Stimulated activated CD4-positive, alpha-beta T cell treated with anti-CD3 and anti-CD28 coated beads, Interleukin-15, amount 100 ng/mL, for 1 hour (primary cell): ENCODE data around the gene PNPLA3.
"Not testable (repeated sequence)": the region's sequence is repeated elsewhere in the genome, so short reads cannot be mapped to it uniquely, and the experiment has no call there.

Experiments used
- DNase-seq, 2 donors: peaks; one replicate each; pipeline ENCODE4 v3.0.0-alpha.2; 2020; ENCODE audit warnings: low read depth in 1 of 2, low spot score in 1 of 2

PNPLA3 gene

GRCh38 chr22:43889201-43889859 lies 34.3 kb upstream of the PNPLA3 start:
- DNase-seq: no peak

DNA sequence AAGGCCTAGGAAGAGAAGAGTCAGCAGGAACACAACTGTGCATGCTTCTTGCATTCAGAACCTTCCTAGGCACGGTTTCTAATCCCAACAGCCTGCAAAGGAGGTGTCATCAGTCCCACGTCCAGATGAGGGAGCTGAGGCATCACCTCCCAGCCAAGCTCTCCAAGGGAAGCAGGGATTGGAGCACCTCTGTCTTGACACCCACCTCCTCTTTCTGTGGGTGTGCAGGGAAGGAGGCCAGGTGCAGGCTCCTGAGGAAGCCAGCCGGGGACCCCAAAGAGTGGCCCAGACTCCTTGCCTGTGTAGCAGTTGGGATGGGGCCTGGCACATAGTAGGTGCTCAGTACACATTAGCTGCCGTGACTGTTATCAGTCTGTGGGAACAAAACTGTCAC lies 33.7 kb upstream of the PNPLA3 start:
- no peak for DNase-seq

DNA sequence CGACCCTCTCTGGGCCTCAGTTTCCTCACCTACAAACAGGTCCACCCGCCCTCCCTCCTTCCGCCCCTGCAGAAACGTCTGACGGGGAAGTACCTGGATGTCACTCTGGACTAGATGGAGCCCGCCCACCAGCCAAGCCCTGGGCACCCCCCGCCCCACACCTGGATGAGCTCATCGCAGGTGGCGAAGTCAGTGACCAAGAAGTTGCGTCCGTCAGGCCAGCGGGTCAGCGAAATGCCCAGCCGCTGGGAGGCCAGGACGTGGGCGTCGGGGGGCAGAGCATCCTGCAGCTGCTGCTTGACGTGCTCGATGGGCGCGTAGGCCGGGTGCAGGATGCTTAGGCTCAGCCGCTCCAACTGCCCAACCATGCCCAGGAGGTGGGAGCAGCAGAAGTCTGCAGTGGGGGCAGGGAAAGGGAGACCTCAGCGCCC lies 32.7 kb upstream of the PNPLA3 start:
- DNase-seq: no peak

- DNase-seq: peak in 1 of 2 donors; percentile 10
These were observed 32.0 kb upstream of the PNPLA3 start, which contains the start of gene PNPLA5 for GRCh38 chr22:43891360-43892182. TSS of gene PNPLA5 (minus strand) at chr22:43892013. CDS start at chr22:43891880, 133 bp downstream.

- DNase-seq: no peak
These were observed 31.3 kb upstream of the PNPLA3 start for GRCh38 chr22:43892183-43892894.

DNA sequence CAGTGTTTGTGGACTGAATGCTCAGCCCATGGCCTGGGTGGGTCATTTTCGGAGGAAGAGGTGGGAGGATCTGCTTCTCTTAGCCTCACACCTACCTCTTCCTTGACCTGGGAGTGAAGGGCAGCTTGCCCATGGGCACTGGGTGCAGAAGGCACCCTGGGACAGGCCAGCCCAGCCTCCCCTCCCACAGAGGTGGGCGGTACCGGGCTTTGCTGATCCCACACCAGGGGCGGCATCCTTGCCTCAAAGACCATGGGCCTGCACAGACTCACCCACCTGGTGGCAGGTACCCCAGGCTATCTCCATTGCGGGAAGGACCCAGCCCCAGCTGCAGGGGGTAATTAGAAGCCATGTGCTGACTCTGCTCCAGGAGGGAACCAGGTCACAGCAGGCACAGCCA lies 30.3 kb upstream of the PNPLA3 start:
- no peak for DNase-seq

DNA sequence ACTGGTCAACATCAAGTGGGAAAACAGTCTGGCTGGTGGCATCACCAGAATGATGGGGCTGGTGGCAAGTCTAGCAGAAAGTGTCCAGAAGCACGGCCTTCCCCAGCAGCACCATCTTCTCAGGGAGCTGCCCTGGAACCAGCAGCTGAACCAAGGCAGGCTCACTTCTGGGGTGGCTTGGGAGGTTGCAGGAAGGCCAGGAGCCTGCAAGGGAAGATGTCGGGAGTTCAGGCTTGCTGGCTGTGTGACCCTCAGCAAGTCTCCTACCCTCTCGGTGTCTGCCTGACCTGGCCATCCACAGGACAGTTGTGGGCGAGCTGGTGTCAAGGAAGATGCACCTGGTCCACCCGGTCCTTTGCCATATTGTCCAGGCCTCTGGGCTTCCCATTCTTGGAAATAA lies 29.5 kb upstream of the PNPLA3 start:
- no peak for DNase-seq

- no peak for DNase-seq
These were observed 27.5 kb upstream of the PNPLA3 start for GRCh38 chr22:43895986-43896645.

DNA sequence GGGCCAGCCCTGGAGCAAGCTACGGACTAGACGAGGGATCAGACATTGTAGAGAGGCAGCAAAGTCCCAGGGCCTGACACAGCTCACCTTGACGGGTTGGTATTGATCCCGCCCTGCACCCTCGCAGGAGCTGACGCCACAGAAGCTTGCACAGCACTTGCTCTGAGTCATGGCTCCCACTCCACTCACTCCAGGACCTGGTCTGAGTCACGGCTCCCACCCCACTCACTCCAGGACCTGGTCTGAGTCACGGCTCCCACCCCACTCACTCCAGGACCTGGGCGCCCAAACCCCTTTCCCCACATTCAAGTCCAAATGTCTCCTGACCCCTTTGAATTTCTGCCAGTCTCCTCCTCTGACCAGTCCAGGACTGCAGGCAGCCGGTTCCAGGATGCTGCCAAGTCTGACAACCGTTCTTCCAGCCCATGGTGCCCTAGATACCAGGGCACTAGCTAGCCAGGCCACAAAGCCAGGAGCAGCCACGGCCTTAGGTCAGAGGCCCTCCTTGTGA lies 25.8 kb upstream of the PNPLA3 start:
- DNase-seq: no peak

DNA sequence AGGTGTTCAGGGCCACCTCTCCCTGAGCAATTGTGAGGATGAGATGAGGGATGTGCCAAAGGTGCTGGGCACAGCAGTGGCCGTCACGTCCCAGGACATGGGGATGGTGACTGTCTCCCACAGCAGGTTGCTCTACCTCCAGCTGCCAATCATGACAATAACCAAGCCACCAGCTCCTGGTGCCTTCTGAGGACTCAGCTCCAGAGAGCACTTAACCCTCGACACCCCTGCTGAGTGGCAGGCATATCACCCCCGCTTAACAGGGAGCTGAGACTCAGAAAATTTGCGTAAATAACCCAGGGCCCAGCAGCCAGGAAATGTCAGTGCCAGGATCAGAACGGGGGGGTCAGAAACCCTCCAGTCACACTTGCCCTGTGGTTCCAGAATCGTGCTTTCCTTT lies 23.4 kb upstream of the PNPLA3 start:
- no peak for DNase-seq

- DNase-seq: no peak
These were observed 21.5 kb upstream of the PNPLA3 start for GRCh38 chr22:43901976-43902643.

DNA sequence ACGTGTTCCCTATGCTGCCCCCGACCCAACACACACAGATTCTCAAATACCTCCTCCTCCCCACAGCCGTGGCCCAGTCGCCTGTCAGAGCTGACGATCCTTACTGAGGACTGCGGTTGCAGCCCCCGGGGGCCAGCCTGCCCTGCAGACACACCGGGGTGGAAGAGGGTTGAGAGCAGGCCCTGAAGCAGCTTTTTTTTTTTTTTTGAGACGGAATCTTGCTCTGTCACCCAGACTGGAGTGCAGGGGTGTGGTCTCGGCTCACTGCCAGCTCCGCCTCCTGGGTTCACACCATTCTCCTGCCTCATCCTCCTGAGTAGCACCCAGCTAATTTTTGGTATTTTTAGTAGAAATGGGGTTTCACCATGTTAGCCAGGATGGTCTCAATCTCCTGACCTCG lies 20.6 kb upstream of the PNPLA3 start:
- not testable (repeated sequence) for DNase-seq

DNA sequence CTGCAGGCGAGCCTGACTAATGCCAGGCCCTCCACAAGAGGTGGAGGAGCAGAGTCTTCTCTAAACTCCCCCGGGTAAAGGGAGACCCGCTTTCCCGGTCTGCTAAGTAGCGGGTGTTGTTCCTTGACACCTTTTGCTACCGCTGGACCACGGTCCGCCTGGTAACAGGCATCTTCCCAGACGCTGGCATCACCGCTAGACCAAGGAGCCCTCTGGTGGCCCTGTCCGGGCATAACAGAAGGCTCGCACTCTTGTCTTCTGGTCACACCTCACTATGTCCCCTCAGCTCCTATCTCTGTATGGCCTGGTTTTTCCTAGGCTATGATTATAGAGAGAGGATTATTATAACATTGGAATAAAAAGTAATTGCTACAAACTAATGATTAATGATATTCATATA lies 19.2 kb upstream of the PNPLA3 start:
- DNase-seq: peak in 1 of 2 donors; percentile 15

DNA sequence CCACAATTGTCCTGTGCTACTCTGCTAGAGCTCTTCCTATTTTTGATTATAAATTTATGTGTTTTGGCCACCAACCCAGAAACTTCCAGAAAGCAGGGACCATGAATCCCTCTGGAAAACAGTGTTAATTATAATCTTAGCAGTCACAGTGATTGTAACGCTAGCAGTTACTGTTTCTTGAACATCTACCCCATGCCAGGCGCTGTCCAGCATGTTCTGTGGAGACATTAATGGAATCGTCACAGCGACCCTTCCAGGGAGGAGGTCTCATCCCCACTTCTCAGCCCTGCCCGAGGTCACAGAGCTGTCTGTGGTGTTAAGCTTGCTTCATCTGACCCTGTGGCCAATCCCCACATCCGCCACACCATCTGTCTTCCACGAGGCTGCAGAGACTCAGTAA lies 17.9 kb upstream of the PNPLA3 start:
- no peak for DNase-seq

- no peak for DNase-seq
These were observed 13.9 kb upstream of the PNPLA3 start for GRCh38 chr22:43909708-43910107.

DNA sequence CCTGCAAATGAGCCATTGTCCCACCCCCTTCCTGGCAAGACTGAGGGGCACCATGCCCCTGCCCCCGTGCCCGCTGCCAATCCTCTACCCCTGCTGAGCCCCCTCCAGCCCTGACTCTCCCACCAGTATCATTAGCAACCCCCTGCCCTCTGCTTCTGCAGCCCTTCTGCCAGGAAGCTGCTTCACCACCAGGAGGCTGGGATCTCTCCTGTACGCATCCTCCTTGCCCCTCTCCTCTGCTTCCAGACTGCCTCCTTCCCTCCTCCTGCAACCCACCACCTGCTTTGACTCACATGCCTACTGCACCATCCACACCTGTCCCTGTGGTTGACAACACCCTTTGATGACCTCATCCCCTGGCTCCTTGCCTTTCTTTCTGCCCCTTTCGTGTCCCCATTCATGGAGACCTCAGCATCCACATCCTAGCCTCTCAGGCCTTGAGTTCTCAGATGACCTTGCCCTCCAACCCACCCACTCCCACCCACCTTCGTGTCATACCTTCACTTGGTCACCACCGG lies 13.4 kb upstream of the PNPLA3 start:
- no peak for DNase-seq

GRCh38 chr22:43911351-43911750 lies 12.3 kb upstream of the PNPLA3 start:
- DNase-seq: no peak

GRCh38 chr22:43917521-43917920 lies 6.1 kb upstream of the PNPLA3 start:
- DNase-seq: no peak

- DNase-seq: no peak
These were observed 4.3 kb upstream of the PNPLA3 start for GRCh38 chr22:43919106-43919973.
